Posterior cingulate gyrus (tissue), 11 donors: ENCODE measurements around the gene DCDC2C.

Source experiments
- DNase-seq, 10 donors: peaks; one replicate each; pipeline versions ENCODE4 v3.0.0 to v3.0.0-alpha.2; 2020 to 2021; ENCODE audit warnings: mixed read lengths in 3 of 10
- intact Hi-C: fragments of 100-400 bp; cut with DNase I; formaldehyde crosslinking; loops from one replicate; pipeline ENCODE4 v1.15.1; 2023

The DCDC2C gene

DNA sequence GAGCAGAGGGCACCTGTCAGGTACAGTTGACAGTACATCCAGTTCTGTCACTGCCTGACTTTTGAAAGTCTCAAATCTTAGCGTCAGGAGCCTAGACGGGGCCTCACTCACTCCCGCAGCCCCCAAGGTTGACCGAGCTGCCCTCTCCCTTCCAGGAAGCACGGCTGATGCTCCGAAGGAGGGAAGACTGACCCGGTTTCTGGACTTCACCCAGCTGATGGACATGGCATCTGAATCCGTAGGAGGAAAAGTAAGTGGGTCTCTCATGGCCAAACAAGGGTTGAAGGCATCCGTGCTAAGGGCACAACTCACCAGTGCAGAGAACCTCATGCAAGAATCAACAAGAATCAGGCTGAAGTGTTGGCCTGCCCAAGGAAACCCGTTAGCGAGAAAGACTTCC is 32.4 kb upstream of the DCDC2C start:
- intact Hi-C loops: no loop called here
- peak in 1 of 10 donors; percentile 39 for DNase-seq

DNA sequence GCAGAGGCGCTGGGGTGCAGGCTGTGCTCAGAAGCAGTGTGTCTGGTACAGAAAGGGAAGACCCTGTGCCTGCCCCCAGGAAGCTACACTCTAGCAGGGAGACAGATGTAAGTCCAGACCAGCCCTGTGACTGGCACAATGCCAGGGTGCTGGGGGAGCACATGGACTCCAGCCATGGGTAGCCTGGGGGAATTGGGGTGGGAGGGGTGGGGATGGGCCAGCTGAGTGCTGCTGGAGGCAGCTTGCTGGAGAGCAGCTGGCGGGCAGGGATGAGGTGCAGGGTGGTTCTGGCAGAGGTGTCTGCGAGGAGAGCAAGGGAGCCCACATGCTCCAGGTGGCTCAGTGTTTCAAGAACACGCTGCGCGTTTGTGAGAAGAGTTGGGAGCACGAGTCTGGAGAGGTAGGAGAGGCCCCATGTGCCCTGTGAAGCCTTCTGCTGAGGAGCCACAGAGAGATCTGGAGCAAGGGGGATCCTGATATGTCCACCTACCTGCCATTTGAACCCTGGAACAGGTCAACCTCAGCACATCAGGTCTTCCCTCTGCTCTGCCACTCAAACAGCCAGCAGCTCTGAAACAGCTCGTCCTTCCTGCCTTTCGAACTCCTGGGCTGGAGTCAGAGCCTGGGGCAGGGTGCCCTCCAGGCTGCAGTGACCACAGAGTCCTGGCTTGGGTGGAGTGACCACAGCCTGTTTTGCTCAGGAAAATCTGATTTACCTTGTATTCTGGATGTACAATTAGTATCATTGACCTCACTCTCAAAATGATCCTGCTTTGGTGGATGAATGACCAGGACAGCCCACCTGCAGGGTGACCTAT is 30.3 kb upstream of the DCDC2C start:
- intact Hi-C loops: no loop called here
- peak in 1 of 10 donors; percentile 78 for DNase-seq

DNA sequence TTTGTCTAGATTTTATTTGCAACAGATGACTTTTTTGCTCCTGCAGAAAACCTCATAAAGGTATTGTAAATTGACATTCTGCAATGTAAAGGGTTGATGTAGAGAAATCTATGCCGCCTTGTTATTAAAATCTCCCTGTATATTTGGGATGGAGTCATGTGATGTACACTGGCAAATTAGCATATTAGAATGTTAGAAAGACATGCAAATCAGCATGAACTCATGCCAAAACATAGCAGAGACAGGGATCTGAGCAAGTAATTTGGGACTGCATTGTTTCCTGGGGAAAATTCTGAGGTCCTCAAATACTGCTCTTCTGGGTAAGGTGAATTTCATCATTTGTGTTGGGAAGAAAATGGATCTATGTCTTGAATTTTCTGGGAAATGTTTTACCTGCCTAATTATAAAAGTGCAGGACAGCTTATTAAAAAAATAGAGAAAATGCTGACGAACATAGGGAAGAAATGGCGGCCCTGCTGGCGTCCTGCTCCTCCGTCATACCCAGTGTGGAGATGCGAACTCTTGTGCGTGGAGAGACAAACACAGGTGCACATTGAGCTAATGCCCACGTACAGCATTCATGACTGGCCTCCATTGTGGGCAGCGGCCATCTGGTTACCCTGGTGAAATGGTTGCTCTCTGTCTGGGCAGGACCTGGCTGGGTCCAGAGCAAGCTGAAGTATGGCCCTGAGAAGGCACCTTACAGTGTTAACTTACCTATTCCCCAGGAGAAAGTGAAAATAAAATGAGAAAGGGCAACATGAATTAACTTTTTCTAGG is 29.1 kb upstream of the DCDC2C start:
- DNase-seq: peak in 1 of 10 donors; percentile 74
- intact Hi-C loops: no loop called here

DNA sequence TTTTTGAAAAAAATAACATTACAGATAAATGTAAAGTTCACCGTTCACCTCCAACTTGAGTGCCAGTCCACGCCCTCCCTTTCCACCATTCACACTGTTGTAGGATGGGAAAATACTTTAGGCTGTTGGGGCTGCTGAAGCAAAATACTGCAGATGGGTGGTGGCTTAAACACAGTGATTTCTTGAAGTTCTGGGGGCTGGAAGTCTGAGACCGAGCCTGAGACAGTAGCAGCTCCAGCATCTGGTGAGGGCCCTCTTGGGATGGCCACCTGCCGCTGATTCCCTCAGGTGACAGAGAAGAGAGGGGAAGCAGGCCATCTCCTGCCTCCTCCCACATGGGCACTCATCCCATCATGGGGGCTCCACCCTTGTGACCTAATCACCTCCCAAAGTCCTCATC is 27.7 kb upstream of the DCDC2C start:
- intact Hi-C loops: no loop called here
- DNase-seq: peak in 1 of 10 donors; percentile 11

DNA sequence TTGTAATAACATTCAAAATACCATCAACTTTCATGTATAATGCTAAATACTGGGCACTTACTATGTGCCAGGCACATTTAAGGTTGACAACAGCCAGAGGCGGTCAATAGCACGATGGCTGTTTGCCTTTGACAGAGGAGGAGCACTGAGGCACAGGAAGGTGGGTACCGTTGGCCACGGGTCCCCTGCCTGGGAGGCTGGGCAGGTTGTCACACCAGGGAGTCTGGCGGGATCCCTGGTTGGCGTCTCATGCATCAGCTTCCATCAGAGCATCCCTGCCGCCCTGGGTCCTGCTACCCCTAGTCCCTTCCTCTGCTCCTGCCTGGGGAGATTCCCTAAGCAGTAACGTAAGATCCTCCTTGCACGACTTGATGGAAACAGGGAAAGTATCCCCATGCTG is 25.9 kb upstream of the DCDC2C start:
- intact Hi-C loops: no loop called here
- peak in 1 of 10 donors; percentile 32 for DNase-seq

DNA sequence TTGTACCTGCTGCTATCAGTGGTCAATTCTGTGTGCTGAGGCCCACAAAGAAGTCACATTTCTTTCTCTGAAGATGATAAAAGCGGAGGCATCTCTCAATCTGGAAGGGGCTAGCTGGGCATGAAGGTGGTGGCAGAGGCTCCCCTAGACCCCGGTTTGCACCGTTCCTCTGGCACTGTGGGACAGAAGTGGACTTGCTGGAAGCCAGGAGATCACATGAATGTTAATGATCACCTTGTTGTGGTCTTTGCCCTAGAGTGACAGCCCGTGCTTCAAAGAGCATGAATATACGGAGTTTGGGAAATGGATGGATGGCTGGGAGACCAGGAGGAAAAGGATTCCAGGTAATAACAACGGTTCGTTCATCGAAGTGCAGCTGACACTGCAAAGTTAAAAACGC is 25.2 kb upstream of the DCDC2C start:
- intact Hi-C loops: no loop called here
- no peak for DNase-seq

DNA sequence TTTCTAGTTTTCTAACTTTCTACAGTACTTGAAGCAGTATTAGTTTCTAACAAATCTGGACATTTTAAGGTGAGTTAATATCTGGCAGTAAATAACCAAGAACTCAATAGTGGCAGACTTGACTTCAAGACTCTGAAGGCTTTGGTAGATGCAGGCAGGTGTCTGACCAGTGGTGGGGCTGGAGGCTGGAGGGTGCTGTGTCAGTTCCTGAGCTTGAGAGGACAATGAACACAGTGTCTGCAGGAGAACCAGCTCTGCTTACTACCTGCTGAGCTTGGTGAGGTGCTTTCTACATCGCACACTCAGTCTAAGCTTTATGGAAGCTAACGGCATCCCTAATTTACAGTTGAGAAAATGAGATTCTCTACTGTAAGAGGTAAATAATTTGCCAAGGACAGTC is 24.2 kb upstream of the DCDC2C start:
- DNase-seq: no peak
- intact Hi-C loops: no loop called here

DNA sequence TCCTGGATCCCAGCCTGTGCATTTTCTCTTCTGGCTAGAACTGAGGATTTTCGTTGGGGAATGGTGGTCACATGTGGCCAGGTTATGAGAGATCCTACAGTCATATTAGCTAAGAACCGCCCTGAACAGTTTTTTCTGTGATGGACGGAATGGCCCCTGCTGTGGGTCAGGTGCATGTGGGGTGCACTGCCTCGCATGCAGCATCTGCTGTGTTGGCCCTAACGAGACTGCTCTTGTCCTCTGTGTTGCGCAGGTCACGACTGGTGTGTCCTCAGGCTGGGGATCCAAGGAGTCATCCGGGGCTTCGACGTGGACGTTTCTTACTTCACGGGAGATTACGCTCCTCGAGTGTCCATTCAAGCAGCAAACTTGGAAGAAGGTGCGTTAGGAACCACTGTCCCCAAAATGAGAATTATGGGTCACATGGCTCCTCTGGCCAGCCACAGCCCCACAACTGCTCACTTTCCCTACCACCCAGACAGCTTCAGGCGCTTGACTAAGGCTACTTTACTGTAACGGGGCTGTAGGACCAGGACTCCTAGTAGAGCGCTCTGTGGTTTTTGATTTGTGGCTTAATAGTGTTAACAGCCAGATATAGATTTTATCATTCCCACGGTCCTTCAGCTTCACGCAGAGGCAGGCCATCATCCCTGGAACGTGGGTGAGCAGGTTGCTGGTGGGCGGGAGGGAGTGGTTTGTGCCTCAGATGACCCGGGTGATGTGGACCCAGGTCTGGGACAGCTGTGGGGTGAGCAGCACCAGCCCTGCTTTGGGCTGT is 23.6 kb upstream of the DCDC2C start:
- intact Hi-C loops: no loop called here
- peak in 1 of 10 donors; percentile 33 for DNase-seq

DNA sequence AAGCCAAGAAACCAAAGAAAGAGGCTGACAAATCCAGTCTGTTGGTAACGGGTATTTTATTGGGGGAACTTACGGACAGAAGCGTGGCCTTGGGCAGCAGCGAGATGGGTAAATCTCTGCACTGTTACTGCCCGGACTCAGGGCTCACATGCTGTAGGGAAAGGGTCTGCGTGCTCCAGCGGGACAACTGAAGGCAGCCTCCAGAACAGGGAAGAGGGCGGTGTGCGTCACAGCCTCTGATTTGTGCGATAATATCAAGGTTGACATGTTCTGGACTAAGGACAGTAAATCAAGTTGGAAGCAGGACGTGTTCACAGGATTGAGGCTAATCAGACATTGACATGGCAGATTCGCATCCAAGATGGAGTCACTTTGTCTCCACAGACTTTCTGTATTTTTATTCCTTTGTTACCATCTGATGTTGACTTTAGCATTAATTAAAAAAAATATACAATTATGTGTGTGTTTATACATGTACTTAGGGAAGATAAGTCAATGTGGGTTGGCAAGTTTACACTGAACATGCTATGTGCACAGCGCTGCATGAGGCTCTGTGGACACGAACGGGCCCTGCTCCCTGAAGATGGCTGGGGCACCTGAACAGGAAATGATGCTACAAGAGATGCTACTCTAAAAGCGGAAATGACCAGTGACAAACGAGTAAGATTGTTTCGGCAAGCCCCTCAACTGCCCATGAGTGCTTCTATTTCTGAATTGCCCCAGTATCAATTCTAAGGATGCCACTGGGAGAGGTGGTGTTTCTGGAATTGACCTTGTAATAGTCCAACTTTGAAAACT is 22.6 kb upstream of the DCDC2C start:
- intact Hi-C loops: no loop called here
- DNase-seq: peak in 1 of 10 donors; percentile 7

DNA sequence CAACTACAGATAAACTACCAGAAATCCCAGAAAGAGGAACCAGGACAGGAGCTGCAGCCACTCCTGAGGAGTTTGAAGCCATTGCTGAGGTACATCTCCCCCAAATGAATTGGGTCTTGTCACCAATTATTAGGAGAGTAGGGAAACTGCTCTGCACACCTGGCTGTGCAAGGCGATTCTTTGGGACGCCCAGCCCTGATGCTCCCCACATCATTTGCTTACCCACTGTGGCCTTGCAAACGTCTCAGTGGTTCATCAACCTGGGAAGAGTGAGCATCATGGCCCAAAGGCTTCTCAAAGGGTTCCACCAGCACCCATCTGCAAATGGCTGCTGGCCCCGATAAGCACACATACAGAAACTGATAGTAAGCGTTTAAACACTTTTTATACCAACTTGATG is 21.8 kb upstream of the DCDC2C start:
- DNase-seq: no peak
- intact Hi-C loops: no loop called here

DNA sequence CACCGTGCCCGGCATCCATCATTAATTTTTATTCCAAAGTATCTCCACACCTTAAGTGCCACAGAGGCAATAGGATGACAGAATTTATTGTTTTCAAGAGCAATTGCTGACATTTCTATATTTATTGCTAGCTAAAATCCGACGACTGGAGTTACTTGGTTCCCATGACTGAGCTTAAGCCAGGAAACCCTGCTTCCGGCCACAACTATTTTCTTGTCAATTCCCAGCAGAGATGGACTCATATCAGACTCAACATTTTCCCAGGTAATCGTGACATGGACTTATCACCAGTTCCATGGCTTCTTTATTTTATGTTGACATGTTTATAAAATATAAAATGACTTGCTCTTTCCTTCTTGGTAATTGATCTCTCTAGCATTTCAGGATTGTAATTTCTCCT is 20.6 kb upstream of the DCDC2C start:
- intact Hi-C loops: no loop called here
- no peak for DNase-seq

DNA sequence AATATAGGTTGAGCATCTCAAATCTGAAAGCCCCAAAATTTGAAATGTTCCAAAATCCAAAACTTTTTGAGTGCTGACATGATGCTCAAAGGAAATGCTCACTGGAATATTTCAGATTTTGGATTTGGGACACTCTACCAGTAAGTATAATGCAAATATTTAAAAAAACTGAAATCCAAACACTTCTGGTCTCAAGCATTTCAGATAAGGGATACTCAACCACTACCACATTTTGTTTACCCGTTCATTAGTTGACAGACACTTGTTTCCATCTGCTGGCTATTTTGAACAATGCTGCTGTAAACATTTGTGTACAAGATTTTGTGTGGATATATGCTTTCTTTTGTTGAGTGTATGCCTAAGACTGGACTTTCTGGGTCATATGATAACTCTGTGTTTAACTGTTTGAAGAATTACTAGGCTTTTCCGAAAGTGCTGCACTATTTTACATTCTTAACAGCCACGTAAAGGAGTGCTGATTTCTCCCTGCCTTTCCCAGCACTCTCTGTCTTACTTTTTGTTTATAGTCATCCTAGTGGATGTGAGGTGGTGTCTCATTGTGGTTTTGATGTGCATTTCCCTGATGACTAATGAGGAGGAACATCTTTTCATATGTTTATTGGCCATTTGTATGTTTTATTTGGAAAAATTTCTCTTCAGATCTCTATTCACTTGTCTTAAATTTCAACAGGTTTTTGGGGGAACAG is 19.5 kb upstream of the DCDC2C start:
- intact Hi-C loops: no loop called here
- DNase-seq: no peak

DNA sequence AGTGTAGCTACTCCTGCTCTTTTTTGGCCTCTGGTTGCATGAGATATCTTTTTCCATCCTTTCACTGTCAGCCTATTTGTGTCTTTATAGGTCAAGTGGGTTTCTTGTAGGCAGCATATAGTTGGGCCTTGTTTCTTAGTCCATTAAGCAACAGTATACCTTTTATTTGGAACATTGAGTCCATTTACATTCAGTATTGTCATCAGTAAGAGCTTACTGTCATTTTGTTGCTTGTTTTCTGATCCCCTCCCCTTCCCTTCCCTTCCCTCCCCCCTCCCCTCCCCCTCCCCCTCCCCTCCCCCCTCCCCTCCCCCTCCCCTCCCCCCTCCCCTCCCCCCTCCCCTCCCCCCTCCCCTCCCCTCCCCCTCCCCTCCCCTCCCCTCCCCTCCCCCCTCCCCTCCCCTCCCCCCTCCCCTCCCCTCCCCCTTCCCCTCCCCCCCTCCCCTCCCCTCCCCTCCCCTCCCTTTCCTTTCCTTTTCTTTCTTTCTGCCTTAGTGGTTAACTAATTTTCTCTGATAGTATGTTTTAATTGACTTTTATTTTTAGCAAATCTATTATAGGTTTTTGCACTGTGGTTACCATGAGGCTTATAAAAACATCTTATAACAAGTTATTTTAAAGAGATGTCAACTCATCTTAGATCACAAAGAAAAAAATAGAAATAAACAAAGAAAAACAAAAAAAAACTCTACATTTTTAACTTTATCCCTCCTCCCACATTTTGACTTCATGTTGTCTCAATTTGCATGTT is 13.2 kb upstream of the DCDC2C start:
- intact Hi-C loops: no loop called here
- no peak for DNase-seq

DNA sequence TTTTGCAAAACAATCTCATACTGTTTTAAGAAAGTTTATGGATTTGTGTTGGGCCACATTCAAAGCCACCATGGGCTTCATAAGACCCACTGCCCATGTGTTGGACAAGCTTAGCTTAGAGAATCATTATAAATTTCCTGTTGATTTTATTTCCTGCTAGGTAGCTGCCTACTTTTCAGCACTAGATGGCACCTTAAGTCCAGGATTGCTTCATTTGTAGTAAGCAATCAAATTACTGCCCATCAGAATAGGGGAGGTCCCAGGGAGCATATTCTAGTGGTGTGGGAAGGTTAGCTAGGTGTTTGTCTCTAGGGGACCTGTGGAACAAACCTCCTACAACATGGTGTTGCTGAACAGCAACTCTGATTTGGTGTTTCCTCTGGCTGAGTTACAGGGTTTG is 11.0 kb upstream of the DCDC2C start:
- no peak for DNase-seq
- intact Hi-C loops: no loop called here

DNA sequence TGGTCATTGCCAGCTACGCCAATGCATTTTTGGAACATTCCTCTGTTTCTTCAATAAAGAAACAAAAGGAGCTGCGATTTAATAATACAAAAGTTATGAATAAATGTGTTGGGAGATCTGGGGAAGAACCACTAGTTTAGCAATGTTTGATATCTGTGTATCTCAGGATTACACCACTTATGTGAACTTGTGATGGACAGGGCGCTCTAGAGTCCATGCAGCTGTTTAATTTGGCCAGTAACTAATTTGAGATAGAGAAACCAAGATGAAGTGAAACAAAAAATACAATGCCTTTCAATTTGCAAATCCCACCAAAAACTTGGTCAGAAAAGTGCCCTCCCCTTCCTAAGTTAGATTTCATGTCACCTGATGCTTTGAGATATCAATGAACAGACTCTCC is 6.8 kb upstream of the DCDC2C start:
- DNase-seq: no peak
- intact Hi-C loops: no loop called here

DNA sequence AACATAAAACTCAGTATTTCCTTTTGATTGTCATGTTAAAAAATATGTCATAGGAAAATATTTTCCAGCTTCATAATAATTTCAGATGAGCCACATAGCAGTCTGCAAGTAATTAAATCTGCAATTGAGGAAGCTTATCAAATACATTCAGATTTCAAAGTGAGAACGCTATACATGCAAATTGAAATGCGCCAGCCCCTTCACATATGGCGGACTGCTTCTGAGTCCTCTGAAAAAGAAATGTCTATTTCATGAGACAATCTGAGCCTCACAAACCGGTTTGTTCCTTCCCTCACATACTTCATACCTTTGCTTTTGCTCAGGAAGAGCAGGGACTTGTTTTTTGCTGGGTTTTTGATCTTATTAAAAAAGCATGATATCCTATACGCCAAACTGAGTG is 2.3 kb upstream of the DCDC2C start:
- no peak for DNase-seq
- intact Hi-C loops: no loop called here

DNA sequence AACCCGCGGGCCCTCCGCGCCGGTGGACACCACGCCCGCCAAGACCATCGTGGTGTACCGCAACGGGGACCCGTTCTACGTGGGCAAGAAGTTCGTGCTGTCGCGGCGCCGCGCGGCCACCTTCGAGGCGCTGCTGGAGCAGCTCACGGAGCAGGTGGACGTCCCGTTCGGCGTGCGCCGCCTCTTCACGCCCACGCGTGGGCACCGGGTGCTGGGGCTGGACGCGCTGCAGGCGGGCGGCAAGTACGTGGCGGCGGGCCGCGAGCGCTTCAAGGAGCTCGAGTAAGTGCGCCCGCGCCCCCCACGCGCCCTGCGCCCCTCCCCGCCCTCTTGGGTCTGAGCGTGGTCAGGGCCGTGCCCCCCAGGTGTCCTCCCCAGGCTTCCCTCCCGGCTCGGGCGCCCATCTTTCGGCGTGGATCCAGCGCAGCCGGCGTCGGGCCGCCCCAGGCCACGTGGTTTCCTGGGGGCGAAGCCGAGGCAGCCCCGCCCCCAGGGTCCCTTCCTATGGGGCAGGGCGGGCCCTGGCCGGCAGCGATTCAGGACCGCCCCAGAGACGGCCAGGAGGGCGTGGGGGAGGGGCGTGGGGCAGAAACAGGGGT is 481 bp downstream of the DCDC2C start:
- no peak for DNase-seq
- intact Hi-C loops: no loop called here

DNA sequence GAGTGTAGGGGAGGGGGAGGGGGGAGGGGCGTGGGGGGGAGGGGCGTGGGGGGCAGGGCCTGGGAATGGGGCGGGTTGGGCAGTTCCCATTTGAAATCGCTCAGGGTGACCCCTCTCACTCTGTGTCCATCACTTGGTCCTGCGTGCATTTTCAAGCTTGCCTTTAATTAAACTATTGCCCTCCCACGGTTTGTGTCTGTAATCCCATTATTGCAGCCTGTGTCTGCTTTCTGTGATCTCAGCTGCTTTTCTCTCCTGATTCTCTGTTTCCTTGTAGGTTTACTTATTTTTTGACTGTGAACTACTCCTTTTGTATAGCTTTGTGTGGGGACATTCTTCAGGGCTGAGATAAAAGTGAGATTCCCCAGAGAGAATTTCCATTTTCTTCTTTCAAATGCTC is 1.3 kb downstream of the DCDC2C start:
- no peak for DNase-seq
- intact Hi-C loops: no loop called here

DNA sequence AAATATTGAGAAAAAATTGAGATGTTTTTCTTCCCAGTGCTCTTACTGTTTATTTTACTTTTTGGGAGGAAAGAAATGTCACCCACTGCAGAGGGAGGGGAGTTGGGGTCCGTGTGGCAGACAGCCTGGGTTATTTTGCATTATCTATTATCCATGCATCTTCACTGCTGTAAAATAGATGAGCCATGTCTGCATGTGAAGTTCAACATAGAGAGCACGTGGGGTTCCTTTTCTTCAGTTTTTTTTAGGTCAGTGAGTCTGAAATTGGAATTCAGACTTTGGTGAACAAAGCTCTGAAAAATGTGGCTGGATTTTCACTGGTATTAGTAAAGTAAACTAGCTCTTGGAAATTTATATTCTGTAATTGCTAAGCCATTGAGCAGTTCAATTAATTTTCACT is 2.4 kb downstream of the DCDC2C start:
- DNase-seq: no peak
- intact Hi-C loops: no loop called here
